T-helper 1 cell treated with Interleukin-12 subunit alpha and Interleukin-12 subunit beta and Interleukin-4 antibody, amounts not matched to agents 30 μg/mL and 1 μg/mL, for 36 hours (primary cell): ENCODE measurements around the gene TNXB.
"Not testable (repeated sequence)": the region's sequence is repeated elsewhere in the genome, so short reads cannot be mapped to it uniquely, and the experiment has no call there.

Source experiments
- H3K27ac Mint-ChIP-seq: one replicate; pipeline ENCODE4 v1.8.0; 2021; ENCODE audit warnings: mild to moderate bottlenecking, mixed read lengths
- H3K27me3 Mint-ChIP-seq: one replicate; pipeline ENCODE4 v1.8.0; 2021; ENCODE audit warnings: low read depth, mixed read lengths
- H3K36me3 Mint-ChIP-seq: one replicate; pipeline ENCODE4 v1.8.0; 2021; ENCODE audit warnings: low read depth, mixed read lengths
- H3K4me1 Mint-ChIP-seq: one replicate; pipeline ENCODE4 v1.8.0; 2021; ENCODE audit warnings: low read depth, mixed read lengths
- H3K4me3 Mint-ChIP-seq: one replicate; pipeline ENCODE4 v1.8.0; 2021; ENCODE audit warnings: mild to moderate bottlenecking, moderate library complexity, mixed read lengths
- H3K9me3 Mint-ChIP-seq: one replicate; pipeline ENCODE4 v1.8.0; 2021; ENCODE audit warnings: mixed read lengths

The TNXB gene

DNA sequence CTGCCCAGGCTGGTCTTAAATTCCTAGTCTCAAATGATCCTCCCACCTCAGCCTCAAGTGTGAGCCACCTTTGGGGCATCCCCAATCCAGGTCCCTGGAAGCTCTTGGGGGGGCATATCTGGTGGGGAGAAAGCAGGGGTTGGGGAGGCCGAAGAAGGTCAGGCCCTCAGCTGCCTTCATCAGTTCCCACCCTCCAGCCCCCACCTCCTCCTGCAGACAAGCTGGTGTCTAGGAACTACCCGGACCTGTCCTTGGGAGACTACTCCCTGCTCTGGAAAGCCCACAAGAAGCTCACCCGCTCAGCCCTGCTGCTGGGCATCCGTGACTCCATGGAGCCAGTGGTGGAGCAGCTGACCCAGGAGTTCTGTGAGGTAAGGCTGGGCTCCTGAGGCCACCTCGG is 70.3 kb downstream of the TNXB start:
- not testable (repeated sequence) for H3K4me3 Mint-ChIP-seq, H3K9me3 Mint-ChIP-seq, H3K27me3 Mint-ChIP-seq

GRCh38 chr6:32037598-32038524 is 71.3 kb downstream of the TNXB start, which contains the start of gene CYP21A2:
Gene CYP21A2, plus strand, starts transcription at chr6:32038415. Its CDS starts 8 bp downstream, at chr6:32038423.
- not testable (repeated sequence) for H3K4me3 Mint-ChIP-seq, H3K4me1 Mint-ChIP-seq, H3K9me3 Mint-ChIP-seq, H3K27ac Mint-ChIP-seq, H3K27me3 Mint-ChIP-seq, H3K36me3 Mint-ChIP-seq

More for the DNA sequence above, 70.3 kb downstream of the TNXB start:
- not testable (repeated sequence) for H3K27ac Mint-ChIP-seq, H3K4me1 Mint-ChIP-seq, H3K36me3 Mint-ChIP-seq

DNA sequence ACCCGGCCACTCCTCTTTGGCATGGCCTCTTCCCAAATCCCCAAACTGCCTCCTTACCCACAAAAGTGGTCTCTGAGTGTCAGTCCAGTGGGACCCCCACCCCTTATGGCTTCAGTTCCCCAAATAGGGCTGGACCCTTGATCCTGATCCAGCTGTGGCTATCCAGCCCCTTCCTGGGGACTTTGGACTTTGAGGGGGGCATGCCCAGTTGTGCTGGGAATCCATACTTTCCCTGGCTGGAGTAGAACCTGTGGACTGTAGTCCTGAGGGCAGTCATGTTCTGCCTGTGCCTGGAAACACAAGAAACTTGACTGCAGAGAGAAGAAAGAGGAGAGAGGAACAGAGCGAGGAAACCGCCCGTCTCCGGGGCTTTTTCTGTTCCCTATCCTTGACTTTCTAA is 72.0 kb downstream of the TNXB start:
- H3K27me3 Mint-ChIP-seq, H3K36me3 Mint-ChIP-seq, H3K4me1 Mint-ChIP-seq, H3K4me3 Mint-ChIP-seq, H3K9me3 Mint-ChIP-seq, H3K27ac Mint-ChIP-seq: not testable (repeated sequence)

- not testable (repeated sequence) for H3K9me3 Mint-ChIP-seq, H3K27ac Mint-ChIP-seq, H3K4me1 Mint-ChIP-seq, H3K27me3 Mint-ChIP-seq, H3K4me3 Mint-ChIP-seq, H3K36me3 Mint-ChIP-seq
These were observed 73.7 kb downstream of the TNXB start for GRCh38 chr6:32035283-32036013.

DNA sequence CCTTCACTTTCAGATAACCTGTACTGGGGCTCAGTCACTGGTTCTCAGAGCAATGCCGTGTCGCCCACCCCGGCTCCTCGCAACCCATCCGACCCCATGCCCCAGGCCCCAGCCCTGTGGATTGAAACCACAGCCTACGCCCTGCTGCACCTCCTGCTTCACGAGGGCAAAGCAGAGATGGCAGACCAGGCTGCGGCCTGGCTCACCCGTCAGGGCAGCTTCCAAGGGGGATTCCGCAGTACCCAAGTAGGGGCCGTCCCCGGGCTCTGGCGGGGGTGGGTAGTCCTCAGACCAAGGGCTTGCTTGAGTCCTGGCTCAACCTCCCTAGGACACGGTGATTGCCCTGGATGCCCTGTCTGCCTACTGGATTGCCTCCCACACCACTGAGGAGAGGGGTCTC is 79.6 kb downstream of the TNXB start:
- not testable (repeated sequence) for H3K9me3 Mint-ChIP-seq, H3K27me3 Mint-ChIP-seq, H3K4me3 Mint-ChIP-seq, H3K4me1 Mint-ChIP-seq, H3K36me3 Mint-ChIP-seq, H3K27ac Mint-ChIP-seq

DNA sequence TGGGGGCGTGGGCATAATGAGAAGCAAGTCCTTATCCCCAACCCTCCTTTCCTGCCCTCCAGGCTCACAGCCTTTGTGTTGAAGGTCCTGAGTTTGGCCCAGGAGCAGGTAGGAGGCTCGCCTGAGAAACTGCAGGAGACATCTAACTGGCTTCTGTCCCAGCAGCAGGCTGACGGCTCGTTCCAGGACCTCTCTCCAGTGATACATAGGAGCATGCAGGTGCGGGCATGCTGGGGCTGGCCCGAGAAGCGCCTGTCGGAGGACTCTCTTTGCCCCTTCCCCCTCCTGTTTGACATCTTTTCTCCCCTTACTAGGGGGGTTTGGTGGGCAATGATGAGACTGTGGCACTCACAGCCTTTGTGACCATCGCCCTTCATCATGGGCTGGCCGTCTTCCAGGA is 80.5 kb downstream of the TNXB start:
- H3K36me3 Mint-ChIP-seq, H3K27ac Mint-ChIP-seq, H3K27me3 Mint-ChIP-seq, H3K4me3 Mint-ChIP-seq, H3K4me1 Mint-ChIP-seq, H3K9me3 Mint-ChIP-seq: not testable (repeated sequence)

GRCh38 chr6:32022100-32022499 is 87.0 kb downstream of the TNXB start:
- H3K36me3 Mint-ChIP-seq, H3K27ac Mint-ChIP-seq, H3K9me3 Mint-ChIP-seq, H3K4me3 Mint-ChIP-seq, H3K27me3 Mint-ChIP-seq, H3K4me1 Mint-ChIP-seq: not testable (repeated sequence)

DNA sequence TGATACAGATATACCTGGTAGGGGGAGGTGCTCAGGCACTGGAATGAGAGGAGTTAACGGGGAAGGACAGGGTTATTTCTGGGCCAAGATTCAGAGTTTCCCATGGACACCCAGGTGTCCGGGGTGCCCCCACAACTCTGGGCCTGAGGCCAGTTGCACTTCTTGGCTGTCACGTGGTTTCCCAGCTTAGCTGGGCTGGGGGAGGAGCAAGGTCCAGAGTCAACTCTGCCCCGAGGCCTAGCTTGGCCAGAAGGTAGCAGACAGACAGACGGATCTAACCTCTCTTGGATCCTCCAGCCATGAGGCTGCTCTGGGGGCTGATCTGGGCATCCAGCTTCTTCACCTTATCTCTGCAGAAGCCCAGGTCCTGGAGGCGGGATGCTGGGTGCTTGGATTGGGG is 94.6 kb downstream of the TNXB start, which contains the start of gene C4B:
C4B (plus strand) TSS at position 249 of the 400 bp plus-strand sequence; CDS start at position 300, 51 bp downstream.
- not testable (repeated sequence) for H3K4me3 Mint-ChIP-seq, H3K27ac Mint-ChIP-seq, H3K27me3 Mint-ChIP-seq, H3K36me3 Mint-ChIP-seq, H3K4me1 Mint-ChIP-seq, H3K9me3 Mint-ChIP-seq

GRCh38 chr6:32013738-32014137 is 95.4 kb downstream of the TNXB start:
- H3K36me3 Mint-ChIP-seq, H3K4me1 Mint-ChIP-seq, H3K27ac Mint-ChIP-seq, H3K9me3 Mint-ChIP-seq, H3K27me3 Mint-ChIP-seq, H3K4me3 Mint-ChIP-seq: not testable (repeated sequence)

DNA sequence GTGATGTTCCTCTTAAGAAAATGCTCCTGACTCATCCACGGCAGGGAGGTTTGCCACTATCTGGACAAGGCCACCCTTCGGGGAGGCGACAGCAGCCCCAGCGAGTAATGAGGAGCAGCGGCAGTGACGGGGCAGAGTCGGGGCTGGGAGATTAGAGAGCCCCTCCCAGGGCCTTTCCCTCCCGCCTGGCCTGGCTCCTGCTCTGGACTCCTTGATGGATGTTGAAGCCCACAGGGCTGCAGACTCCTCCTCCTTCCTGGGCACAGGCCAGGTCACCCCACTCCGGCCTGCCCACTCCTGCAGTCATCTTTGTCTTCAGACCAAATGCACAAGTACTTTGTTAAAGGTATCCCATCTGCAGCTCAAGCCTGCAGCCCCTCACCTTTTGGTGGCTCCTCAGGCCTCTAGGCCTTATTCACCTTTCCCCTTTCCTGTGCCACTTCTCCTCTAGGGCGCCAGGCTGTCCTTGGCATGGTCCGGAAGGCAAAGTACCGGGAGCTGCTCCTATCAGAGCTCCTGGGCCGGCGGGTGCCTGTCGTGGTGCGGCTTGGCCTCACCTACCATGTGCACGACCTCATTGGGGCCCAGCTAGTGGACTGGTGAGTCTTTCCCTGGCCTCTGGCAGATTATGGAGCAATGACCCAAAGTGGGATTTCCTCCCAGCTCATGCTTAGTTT is 96.1 kb downstream of the TNXB start:
- H3K27me3 Mint-ChIP-seq, H3K4me3 Mint-ChIP-seq, H3K27ac Mint-ChIP-seq, H3K9me3 Mint-ChIP-seq, H3K36me3 Mint-ChIP-seq, H3K4me1 Mint-ChIP-seq: not testable (repeated sequence)

DNA sequence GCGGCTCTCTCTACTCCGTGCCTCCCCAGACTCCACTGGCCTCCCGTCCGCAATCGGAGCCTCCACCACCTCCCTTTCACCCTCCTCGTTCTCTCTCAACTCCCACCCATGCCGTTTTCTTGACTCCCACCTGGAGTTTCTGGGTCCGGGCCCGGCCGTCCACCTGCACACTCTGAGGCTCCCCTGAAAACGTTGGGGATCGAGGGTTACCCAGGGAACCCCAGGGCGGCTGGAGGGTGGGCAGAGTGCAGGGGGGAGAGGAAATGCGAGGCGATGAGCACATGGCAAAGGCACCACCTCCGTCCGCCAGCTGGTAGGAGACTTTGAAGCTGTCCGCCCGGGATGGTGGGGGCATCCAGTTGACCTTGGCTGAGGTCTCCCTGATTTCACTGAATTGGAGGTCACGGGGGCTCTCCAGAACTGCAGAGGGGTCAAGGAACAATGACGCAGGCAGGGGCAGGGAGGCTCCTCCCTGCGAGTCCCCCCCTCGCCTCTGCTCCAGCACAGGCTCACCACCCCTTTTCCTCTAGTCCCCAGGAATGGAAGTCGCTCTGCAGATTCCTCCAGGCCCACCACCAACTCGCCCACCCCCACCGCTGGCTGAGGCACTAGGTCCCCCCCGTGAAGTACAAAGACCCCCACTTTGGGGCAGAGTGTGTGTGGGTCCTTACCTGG is 98.1 kb downstream of the TNXB start:
- H3K27me3 Mint-ChIP-seq, H3K36me3 Mint-ChIP-seq, H3K4me3 Mint-ChIP-seq, H3K4me1 Mint-ChIP-seq, H3K27ac Mint-ChIP-seq, H3K9me3 Mint-ChIP-seq: not testable (repeated sequence)

DNA sequence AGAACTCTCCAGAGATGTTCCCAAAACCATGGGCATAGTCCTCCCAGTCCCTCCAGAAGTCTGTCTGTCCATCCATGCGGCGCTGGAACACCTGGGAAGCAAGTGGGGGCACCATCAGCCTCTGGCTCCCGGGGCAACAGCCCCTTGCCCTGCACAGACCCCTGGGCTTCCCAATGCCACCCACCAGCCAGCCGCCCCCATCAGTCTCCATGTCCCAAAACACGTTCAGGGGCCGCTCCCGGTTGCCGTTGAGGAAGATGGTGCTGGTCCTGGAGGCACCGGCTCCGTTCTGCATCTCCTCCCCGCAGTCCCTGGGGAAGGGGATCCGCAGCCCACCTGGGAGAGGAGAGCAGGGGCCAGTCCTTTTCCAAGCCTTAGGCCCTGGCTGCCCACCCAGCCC is 99.6 kb downstream of the TNXB start:
- H3K27me3 Mint-ChIP-seq, H3K27ac Mint-ChIP-seq, H3K4me3 Mint-ChIP-seq, H3K4me1 Mint-ChIP-seq, H3K9me3 Mint-ChIP-seq, H3K36me3 Mint-ChIP-seq: not testable (repeated sequence)

DNA sequence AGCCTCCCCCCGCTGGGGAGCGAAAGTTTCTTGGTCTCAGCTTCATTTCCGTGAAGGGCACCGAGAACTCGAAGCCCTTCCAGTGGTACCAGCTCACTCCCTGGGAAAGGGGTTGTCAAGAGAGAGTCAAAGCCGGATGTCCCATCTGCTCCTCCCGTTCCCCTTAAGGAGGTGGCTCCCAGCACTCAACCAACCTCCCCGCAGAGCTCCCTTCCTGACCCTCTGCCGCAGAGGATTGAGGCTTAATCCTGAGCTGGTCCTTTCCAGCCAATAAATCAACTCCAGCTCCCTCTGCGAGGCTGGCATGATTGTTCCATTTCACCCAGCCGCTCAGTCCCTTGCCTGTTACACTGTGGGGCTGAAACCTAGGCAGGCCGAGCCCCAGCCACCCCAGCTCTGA is 100.5 kb downstream of the TNXB start:
- H3K4me1 Mint-ChIP-seq, H3K27me3 Mint-ChIP-seq, H3K9me3 Mint-ChIP-seq, H3K36me3 Mint-ChIP-seq, H3K27ac Mint-ChIP-seq, H3K4me3 Mint-ChIP-seq: not testable (repeated sequence)

GRCh38 chr6:32008037-32008436 is 101.1 kb downstream of the TNXB start:
- H3K4me3 Mint-ChIP-seq, H3K36me3 Mint-ChIP-seq, H3K27me3 Mint-ChIP-seq, H3K27ac Mint-ChIP-seq, H3K9me3 Mint-ChIP-seq, H3K4me1 Mint-ChIP-seq: not testable (repeated sequence)
